DOHH2 (cell line): ENCODE results near the gene SMIM15.
A peak's percentile ranks its signal among the peaks of the same experiment; 100 is the strongest.

ENCODE experiments used
- H3F3A ChIP-seq: fragments of 200-600 bp; sonication (generic), shearing (Covaris generic); 2 replicates; pipeline ENCODE4 v1.6.0; 2016; ENCODE audit warnings: antibody characterized with exemption, mild to moderate bottlenecking; ENCODE audit not compliant: control insufficient read depth, insufficient read depth
- H3K27ac ChIP-seq: fragments of 200-600 bp; sonication (generic); 2 replicates; pipeline ENCODE4 v1.5.1; 2014; ENCODE audit warnings: low read depth, mild to moderate bottlenecking, low read length, moderate library complexity
- H3K27me3 ChIP-seq: fragments of 200-600 bp; sonication (generic); 2 replicates; pipeline ENCODE4 v1.6.1; 2014; ENCODE audit warnings: mild to moderate bottlenecking, low read length, mixed read lengths; ENCODE audit not compliant: control insufficient read depth
- H3K36me3 ChIP-seq: fragments of 200-600 bp; sonication (generic); 2 replicates; pipeline ENCODE4 v1.6.1; 2014; ENCODE audit warnings: mild to moderate bottlenecking, low read length, moderate library complexity, mixed read lengths; ENCODE audit not compliant: control insufficient read depth
- H3K4me1 ChIP-seq: fragments of 200-600 bp; sonication (generic); 2 replicates; pipeline ENCODE4 v1.6.1; 2014; ENCODE audit warnings: mild to moderate bottlenecking, low read length, mixed read lengths; ENCODE audit not compliant: control insufficient read depth
- H3K4me2 ChIP-seq: fragments of 200-600 bp; sonication (generic); 2 replicates; pipeline ENCODE4 v1.6.0; 2014; ENCODE audit warnings: mild to moderate bottlenecking, low read length, moderate library complexity
- H3K4me3 ChIP-seq: fragments of 200-600 bp; sonication (generic); 2 replicates; pipeline ENCODE4 v1.5.1; 2014; ENCODE audit warnings: mild to moderate bottlenecking, low read length, mixed read lengths
- H3K79me2 ChIP-seq: fragments of 200-600 bp; sonication (generic); 2 replicates; pipeline ENCODE4 v1.6.1; 2014; ENCODE audit warnings: mild to moderate bottlenecking, low read length, mixed read lengths; ENCODE audit not compliant: control insufficient read depth
- H3K9me2 ChIP-seq: fragments of 200-600 bp; sonication (generic); replicated peaks from 2 replicates; pipeline ENCODE4 v1.6.1; 2014; ENCODE audit warnings: mild to moderate bottlenecking, low read length, mixed read lengths; ENCODE audit not compliant: control insufficient read depth
- H3K9me3 ChIP-seq: fragments of 200-600 bp; sonication (generic); 2 replicates; pipeline ENCODE4 v1.6.1; 2014; ENCODE audit warnings: antibody characterized with exemption, low read length, mixed read lengths; ENCODE audit not compliant: control insufficient read depth, insufficient read depth
- H4K20me1 ChIP-seq: fragments of 200-600 bp; sonication (generic); 2 replicates; pipeline ENCODE4 v1.6.0; 2014; ENCODE audit warnings: low read depth, mild to moderate bottlenecking, antibody characterized with exemption, low read length, moderate library complexity; ENCODE audit not compliant: control insufficient read depth, insufficient read depth
- EZH2phosphoT487 ChIP-seq: fragments of 200-600 bp; sonication (generic); IDR thresholded peaks from 2 replicates; pipeline ENCODE4 v1.6.1; 2017; ENCODE audit warnings: borderline replicate concordance, mild to moderate bottlenecking, antibody characterized with exemption, low read length, moderate library complexity, mixed read lengths
- TF ChIP-seq, protein P1 (sequence below): fragments of 200-600 bp; sonication (generic); IDR thresholded peaks from one replicate; pipeline ENCODE4 v1.5.1; 2014; ENCODE audit warnings: antibody characterized with exemption, mild to moderate bottlenecking, low read depth, low read length; ENCODE audit not compliant: poor library complexity, severe bottlenecking

Gene SMIM15, protein sequence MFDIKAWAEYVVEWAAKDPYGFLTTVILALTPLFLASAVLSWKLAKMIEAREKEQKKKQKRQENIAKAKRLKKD

GRCh38 chr5:61162010-61162831 lies at the start of gene SMIM15:
Gene SMIM15, minus strand, starts transcription at chr5:61162468. Its CDS starts 2,297 bp downstream, at chr5:61160171.
- Histone ChIP-seq H3K79me2 (peaks cover 49% of the 10 kb centered on the region), H3K4me1 (peaks cover 25% of the 10 kb centered on the region), H3K27ac (peak within 1 kb of the TSS; percentile 52), H3K9me3 (peaks cover 3% of the 10 kb centered on the region; the same call in 1 of the 2 replicates), H3K4me3 (peak within 1 kb of the TSS; percentile 93), H3K4me2 (peak within 1 kb of the TSS; percentile 72), H3F3A (no peaks in the 10 kb centered on the region), H4K20me1 (no peaks in the 10 kb centered on the region), H3K9me2 (no peaks in the 10 kb centered on the region), H3K36me3 (peaks cover 42% of the 10 kb centered on the region), H3K27me3 (no peaks in the 10 kb centered on the region)
- no peak for TF ChIP-seq EZH2phosphoT487
- TF ChIP-seq, protein P1, sequence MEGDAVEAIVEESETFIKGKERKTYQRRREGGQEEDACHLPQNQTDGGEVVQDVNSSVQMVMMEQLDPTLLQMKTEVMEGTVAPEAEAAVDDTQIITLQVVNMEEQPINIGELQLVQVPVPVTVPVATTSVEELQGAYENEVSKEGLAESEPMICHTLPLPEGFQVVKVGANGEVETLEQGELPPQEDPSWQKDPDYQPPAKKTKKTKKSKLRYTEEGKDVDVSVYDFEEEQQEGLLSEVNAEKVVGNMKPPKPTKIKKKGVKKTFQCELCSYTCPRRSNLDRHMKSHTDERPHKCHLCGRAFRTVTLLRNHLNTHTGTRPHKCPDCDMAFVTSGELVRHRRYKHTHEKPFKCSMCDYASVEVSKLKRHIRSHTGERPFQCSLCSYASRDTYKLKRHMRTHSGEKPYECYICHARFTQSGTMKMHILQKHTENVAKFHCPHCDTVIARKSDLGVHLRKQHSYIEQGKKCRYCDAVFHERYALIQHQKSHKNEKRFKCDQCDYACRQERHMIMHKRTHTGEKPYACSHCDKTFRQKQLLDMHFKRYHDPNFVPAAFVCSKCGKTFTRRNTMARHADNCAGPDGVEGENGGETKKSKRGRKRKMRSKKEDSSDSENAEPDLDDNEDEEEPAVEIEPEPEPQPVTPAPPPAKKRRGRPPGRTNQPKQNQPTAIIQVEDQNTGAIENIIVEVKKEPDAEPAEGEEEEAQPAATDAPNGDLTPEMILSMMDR: no peak

GRCh38 chr5:61207884-61208283 lies 45.6 kb upstream of the SMIM15 start:
- no peaks in the 10 kb centered on the region for H3K4me1 ChIP-seq
- no peaks in the 10 kb centered on the region; the same call in 1 of the 2 replicates for H3K9me3 ChIP-seq
- no peaks in the 10 kb centered on the region for H3K9me2 ChIP-seq
- H3K27ac ChIP-seq: no peak overlapping the region
- no peak overlapping the region for H3K4me3 ChIP-seq
- no peak for TF ChIP-seq EZH2phosphoT487
- TF ChIP-seq, protein P1: no peak
- H3K36me3 ChIP-seq: no peaks in the 10 kb centered on the region
- H3K79me2 ChIP-seq: no peaks in the 10 kb centered on the region
- H3K4me2 ChIP-seq: no peak overlapping the region
- no peaks in the 10 kb centered on the region for H3K27me3 ChIP-seq
- H4K20me1 ChIP-seq: no peaks in the 10 kb centered on the region
- H3F3A ChIP-seq: no peaks in the 10 kb centered on the region

DNA sequence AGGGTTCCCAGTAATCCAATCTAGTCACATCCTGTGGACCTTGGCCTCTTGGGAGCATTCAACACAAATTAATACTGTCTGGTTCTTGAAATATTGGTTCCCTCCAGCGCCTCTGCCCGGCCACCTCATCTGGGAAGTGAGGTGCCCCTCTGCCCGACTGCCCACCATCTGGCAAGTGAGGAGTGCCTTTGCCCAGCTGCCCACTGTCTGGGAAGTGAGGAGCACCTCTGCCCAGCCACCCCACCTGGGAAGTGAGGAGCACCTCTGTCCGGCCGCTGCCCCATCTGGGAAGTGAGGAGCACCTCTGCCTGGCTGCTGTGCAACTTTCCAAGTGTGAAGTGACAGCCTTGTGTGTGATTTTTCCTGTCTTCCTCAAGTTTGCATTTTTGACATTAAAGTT lies 42.7 kb upstream of the SMIM15 start:
- Histone ChIP-seq H3K9me3 (no peaks in the 10 kb centered on the region), H3K27ac (no peak overlapping the region), H4K20me1 (no peaks in the 10 kb centered on the region), H3K79me2 (no peaks in the 10 kb centered on the region), H3F3A (no peaks in the 10 kb centered on the region), H3K4me3 (no peak overlapping the region), H3K36me3 (no peaks in the 10 kb centered on the region), H3K27me3 (no peaks in the 10 kb centered on the region), H3K4me2 (no peak overlapping the region), H3K4me1 (no peaks in the 10 kb centered on the region), H3K9me2 (no peaks in the 10 kb centered on the region)
- TF ChIP-seq EZH2phosphoT487: no peak
- TF ChIP-seq, protein P1: no peak
